ENCODE data around the gene SMIM28.

- no peak for TF ChIP-seq SETDB1 (IDR thresholded peaks at IDR 0.05; ENCODE audit: low read length)
- TF ChIP-seq POLR2A (conservative IDR thresholded peaks at IDR 0.05): no peak
- TF ChIP-seq TAF9B (IDR thresholded peaks at IDR 0.05; ENCODE audit: partially characterized antibody): no peak
- TF ChIP-seq MAFK (IDR thresholded peaks at IDR 0.05; ENCODE audit: low read length): no peak
- no peak for TF ChIP-seq CBX5 (IDR thresholded peaks at IDR 0.05; ENCODE audit: borderline replicate concordance, low read depth)
- no peak for TF ChIP-seq ZNF140 (CRISPR knock-in tag; IDR thresholded peaks at IDR 0.05)
- TF ChIP-seq YY1 (IDR thresholded peaks at IDR 0.05; ENCODE audit: borderline replicate concordance in 1 of 3, control insufficient read depth in 1 of 3, extremely low read depth in 1 of 3, insufficient read depth in 3 of 3, insufficient read length in 1 of 3, insufficient replicate concordance in 2 of 3, low read depth in 1 of 3, low read length in 2 of 3): no peak
Observed at GRCh38 chr6:138429761-138430160, 52.1 kb downstream of the SMIM28 start.
